GM21619 (cell line): ENCODE data around the gene GABRB3.

Source experiments
- ATAC-seq: cut with Tn5 transposase; IDR thresholded peaks from one replicate; pipeline ENCODE4 v1.9.1; 2021; ENCODE audit not compliant: unreplicated experiment

The GABRB3 gene

GRCh38 chr15:26632500-26632899, 140.4 kb downstream of the GABRB3 start:
- no peak for ATAC-seq

- no peak for ATAC-seq
These were observed 141.0 kb downstream of the GABRB3 start for GRCh38 chr15:26631894-26632293.

GRCh38 chr15:26630857-26631256, 142.0 kb downstream of the GABRB3 start:
- ATAC-seq: no peak

GRCh38 chr15:26628879-26629529, 143.9 kb downstream of the GABRB3 start:
- no peak for ATAC-seq

GRCh38 chr15:26628071-26628470, 144.8 kb downstream of the GABRB3 start:
- no peak for ATAC-seq

GRCh38 chr15:26624128-26624527, 148.7 kb downstream of the GABRB3 start:
- ATAC-seq: no peak

- ATAC-seq: no peak
These were observed 149.8 kb downstream of the GABRB3 start for GRCh38 chr15:26623071-26623470.

GRCh38 chr15:26621816-26622215, 151.1 kb downstream of the GABRB3 start:
- ATAC-seq: no peak

GRCh38 chr15:26620528-26621458, 152.1 kb downstream of the GABRB3 start:
- no peak for ATAC-seq

GRCh38 chr15:26615927-26616302, 157.0 kb downstream of the GABRB3 start:
- ATAC-seq: no peak

GRCh38 chr15:26615188-26615926, 157.5 kb downstream of the GABRB3 start:
- ATAC-seq: no peak

GRCh38 chr15:26614734-26615133, 158.1 kb downstream of the GABRB3 start:
- no peak for ATAC-seq

GRCh38 chr15:26598704-26599103, 174.2 kb downstream of the GABRB3 start:
- ATAC-seq: no peak

- no peak for ATAC-seq
These were observed 177.3 kb downstream of the GABRB3 start for GRCh38 chr15:26595611-26596010.

- no peak for ATAC-seq
These were observed 182.2 kb downstream of the GABRB3 start for GRCh38 chr15:26590676-26591075.

- ATAC-seq: no peak
These were observed 190.0 kb downstream of the GABRB3 start for GRCh38 chr15:26582840-26583239.

- ATAC-seq: no peak
These were observed 191.9 kb downstream of the GABRB3 start for GRCh38 chr15:26580943-26581342.

- ATAC-seq: no peak
These were observed 200.1 kb downstream of the GABRB3 start for GRCh38 chr15:26572602-26573350.

- ATAC-seq: no peak
These were observed 201.5 kb downstream of the GABRB3 start for GRCh38 chr15:26571346-26571745.

GRCh38 chr15:26565542-26565941, 207.3 kb downstream of the GABRB3 start:
- ATAC-seq: no peak

- no peak for ATAC-seq
These were observed 208.5 kb downstream of the GABRB3 start for GRCh38 chr15:26564361-26564760.
